GM19025 (cell line): ENCODE measurements around the gene NDST1.

ENCODE experiments used
- ATAC-seq: cut with Tn5 transposase; IDR thresholded peaks from one replicate; pipeline ENCODE4 v1.9.1; 2021; ENCODE audit warnings: mild to moderate bottlenecking, low read depth, moderate library complexity; ENCODE audit not compliant: unreplicated experiment

NDST1 gene

DNA sequence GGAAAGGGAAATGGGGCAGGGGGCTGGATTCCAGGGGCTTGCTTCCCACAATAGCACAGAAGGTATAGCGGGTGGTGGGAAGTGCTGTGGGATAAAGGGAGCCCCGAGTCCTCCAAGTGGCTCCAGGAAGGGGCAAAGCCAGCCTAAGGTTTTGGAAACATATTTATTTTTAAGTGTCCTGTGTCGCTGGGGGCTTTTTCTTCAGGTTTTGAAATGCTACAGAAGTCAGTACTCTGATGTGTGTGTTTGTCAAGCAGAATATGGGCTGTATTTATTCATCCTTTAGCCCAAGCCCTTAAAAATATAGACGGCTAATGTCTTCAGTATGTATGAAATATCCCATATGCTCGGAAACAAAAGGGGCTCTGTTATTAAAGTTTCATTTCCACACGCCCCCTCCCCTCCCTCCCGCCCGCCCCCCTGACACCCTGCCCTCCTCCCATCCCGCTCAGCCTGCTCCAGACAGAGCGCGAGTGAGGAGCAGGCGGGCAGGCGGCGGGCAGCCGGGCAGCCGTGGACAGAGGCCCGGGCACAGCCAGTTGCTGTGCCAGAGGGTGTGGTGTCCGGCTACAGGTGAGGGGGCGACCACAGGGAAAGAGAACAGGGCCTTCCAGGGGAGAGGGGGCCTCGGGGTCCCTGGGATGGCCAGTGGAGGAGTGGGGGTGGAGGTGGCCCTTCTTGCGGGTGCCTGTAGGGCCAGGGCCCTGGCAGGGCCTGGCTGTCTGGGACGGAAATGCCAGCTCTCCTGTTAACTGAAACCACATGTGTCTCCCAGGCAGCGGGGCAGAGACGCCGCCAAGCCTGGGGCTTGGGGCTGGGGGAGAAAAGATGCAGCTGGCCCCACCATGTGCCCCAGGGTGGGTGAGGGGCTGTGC is 92.9 kb downstream of the NDST1 start:
- ATAC-seq: no peak

DNA sequence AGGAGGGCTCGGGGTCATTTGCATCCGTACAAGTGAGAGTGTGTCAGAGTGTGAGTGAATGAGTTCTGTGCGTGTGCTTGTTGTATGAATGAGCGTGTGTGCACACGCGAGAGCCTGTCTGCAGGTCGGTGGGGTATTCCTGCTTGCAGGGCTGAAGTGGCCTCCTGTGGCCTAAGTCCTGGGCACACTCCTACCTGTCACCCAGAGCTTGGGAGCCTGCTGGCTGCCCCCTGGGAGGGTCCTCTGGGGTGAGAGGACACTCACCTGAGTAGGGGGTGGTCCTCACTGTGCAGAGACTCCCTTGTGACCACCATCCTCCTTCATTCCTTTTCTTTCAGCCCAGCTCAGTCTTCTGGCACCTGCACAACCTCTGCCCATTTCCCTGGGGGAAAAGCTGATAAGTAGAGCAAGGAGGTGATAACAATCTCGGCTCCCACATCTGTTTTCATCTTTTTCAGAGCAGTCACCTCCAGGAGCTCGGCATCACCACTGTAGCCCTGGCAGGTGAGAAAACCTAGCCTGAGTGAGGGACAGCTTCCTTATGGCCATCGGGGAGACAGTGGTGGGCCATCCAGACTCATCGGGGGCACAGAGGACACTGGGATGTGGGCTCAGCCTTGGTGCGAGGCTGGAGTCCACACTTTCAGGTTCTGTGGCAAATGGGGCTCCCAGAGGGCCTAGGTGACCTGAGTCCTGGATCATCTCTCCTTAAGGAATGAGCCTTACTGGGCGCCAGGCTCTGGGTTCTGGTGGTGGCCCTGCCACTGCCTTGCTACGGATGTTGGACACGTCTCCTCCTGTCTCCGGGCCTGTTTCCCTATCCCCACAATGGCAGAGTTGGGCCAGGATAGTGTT is 93.8 kb downstream of the NDST1 start:
- ATAC-seq: no peak

DNA sequence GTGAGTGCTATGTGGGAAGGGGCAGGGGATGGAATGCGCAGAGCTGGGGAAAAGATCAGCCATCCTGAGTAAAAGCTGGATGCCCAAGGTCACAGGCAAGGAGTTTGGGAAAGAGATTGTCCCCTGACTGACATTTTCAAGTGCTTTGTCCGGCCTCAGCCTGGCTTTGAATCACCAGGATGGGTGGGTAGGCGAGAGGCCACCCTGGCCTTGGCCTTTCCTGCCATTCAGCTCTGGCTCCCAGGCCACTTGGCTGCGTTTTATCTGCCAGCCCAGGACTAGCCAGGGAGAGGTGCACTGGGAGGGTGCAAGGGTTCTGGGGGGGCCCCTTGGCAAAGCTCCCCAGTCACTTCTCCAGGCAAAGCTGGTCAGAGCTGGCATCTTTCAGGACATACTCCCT is 95.1 kb downstream of the NDST1 start:
- no peak for ATAC-seq

DNA sequence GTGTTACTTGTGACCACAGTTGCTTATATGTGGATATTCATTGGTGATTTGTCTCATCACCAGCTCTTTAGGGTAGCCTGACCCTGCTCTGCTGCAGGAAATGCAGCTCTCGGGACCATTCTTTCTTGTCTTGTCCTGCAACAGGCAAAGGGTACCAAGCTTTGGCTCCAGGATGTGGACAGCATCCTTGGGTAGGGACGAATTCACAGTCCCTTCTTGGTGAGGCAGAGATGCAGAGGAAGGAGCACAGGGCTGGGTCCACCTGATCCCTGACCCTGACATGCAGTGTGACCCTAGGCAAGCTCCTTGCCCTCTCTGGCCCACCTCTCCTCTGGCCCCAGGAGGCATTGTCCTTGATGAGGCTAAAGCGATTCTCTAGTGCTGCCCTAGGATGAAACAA is 95.6 kb downstream of the NDST1 start:
- no peak for ATAC-seq

DNA sequence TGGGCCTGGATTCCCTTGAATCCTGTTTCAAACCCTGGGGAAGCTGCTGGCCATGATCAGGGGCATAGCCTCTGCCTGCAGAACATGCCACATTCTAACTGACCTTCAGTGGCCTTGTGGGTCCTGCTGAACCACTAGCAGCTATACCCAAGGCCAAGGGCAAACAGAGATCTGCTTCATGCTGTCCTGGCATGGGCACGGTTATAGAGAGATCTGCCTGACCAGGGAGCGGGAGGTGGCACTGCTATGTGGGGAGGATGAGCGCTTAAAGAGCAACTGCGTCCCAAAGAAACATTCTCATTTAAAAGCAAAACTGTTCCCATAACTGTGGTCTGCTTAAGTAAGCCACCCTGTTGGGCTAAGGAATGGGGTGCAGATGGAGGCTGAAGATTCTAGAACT is 96.1 kb downstream of the NDST1 start:
- no peak for ATAC-seq

DNA sequence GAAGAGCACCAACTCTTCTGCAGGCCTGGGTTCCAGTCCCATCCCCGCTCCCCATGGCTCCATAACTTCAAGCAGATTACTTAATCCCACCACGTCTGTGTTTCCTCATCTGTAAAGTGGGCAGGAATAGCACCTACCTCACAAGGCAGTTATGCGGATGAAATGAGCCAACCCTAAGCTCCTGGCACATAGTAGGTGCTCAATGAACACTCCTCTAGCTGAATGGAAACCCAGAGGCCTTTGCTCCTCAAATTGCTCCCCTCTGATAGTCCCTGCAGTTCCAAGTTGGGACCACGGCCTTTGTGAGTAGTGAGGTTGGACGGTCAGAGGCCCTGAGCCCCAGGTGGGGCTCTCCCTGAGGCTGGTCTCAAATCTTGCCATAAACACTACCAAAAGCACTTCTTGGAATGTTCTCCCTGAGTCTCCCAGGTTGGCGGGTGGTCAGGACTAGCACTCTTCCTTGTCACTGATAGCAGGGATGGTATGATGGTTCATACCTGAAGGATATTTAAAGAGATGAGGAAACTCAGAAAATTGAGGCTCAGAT is 97.0 kb downstream of the NDST1 start:
- ATAC-seq: no peak

DNA sequence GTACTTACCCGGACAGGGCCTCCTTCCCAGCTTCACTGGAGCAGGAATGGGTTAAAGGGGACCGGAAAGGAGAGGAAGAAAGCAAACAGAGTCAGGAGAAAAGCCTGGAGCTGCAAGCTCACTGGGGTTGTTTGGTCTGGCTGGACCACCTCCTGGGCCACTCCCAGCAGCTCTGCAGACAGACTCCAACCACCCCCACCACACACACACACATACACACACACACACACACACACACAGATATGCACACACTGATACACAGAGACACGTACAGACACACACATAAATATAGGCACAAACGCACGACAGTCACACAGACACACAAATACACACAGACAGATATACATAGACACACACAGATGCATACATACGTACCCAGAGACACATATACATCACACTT is 97.6 kb downstream of the NDST1 start:
- no peak for ATAC-seq

DNA sequence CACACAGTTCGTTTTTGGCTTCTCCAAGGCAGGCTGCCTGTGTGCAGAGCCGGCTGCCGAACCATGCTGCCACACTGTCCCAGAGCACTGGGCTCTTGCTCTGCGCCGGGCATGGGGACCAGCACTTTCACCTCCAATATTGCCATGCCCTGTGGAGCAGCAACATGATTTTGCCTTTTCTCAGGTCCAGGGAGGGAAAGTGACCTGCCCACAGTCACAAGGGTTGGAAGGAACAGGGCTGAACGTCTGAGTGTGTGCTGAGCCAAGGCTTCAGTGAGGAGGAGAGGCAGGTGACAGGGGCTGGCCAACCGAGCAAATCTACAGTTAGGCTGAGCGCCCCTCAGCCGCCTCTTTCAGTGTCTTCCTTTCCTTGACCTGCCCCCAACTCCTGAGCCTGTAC is 98.5 kb downstream of the NDST1 start:
- no peak for ATAC-seq

DNA sequence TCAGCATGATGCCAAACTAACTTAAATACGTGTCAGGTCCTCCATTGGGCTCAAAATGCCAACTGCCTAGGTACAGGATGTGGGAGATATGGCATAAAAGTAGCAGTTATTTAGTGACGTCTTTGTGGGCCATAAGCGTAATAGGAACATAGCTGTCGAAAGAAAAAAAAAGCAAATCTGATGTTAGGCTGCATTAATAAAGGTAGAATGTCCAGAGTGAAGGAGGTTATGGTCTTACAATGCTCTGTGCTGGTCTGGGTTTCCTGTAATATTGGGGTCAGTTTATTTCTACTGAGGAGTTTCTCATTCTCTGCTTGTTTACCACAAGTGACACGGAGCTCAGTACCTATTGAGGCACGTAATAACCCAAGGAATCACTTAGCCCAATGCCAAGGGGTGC is 99.2 kb downstream of the NDST1 start:
- ATAC-seq: no peak
